K562 (cell line): ENCODE data around the gene MTMR6. TPM values are rescaled to one million over a fixed set of nuclear protein-coding genes. Genes with fewer than 3 reads are reported as not detected.

Experiments
- ATAC-seq: fragments of 200-7000 bp; cut with Tn5 transposase; 3 replicates; pipeline ENCODE4 v1.9.1; 2020; ENCODE audit warnings: moderate library complexity
- BruUV-seq: library from RNA; stranded (reverse); fragments of 400-500 nt; replicated peaks from 2 replicates; lab custom pipeline; 2021; lab: Mats Ljungman, UMichigan
- CTCF ChIA-PET: fragments of 300-600 bp; formaldehyde crosslinking; extraction: SDS; loops from one replicate; lab custom pipeline; 2021; ENCODE audit warnings: low intra/inter-chr PET ratio; lab: Yijun Ruan, JAX
- POLR2A ChIA-PET: fragments of 300-600, 350-650 bp; sonication (Branson Sonifier 250); formaldehyde crosslinking; extraction: SDS; loops from one replicate; lab custom pipeline; 2021; ENCODE audit warnings: antibody characterized with exemption, inconsistent platforms; lab: Yijun Ruan, JAX
- DNase-seq, 4 experiments: peaks; one replicate each; pipeline versions ENCODE4 v3.0.0 to v3.0.0-alpha.2; 2011 to 2018; ENCODE audit warnings: low spot score in 3 of 4, mixed read lengths in 3 of 4; ENCODE audit errors: extremely low read depth in 1 of 4
- FAIRE-seq: peaks from 2 replicates; lab custom pipeline; 2011; peaks lifted over from hg19 to GRCh38; lab: Jason Lieb, UNC
- H2AFZ ChIP-seq: 2 replicates; pipeline ENCODE4 v1.6.0; 2011; ENCODE audit warnings: low read depth, low read length, control low read depth, inconsistent platforms
- H3K27ac ChIP-seq: fragments of 200-600 bp; 3 replicates; pipeline ENCODE4 v1.8.0; 2011; ENCODE audit warnings: low read depth, mild to moderate bottlenecking, control low read depth, inconsistent platforms, low read length, moderate library complexity, mixed read lengths; ENCODE audit errors: extremely low read depth
- H3K27me3 ChIP-seq, 2 experiments: fragments of 300-600 bp in 1 of 2; 2 replicates in 1 of 2; 3 replicates in 1 of 2; pipeline versions ENCODE4 v1.6.0 to v1.8.0; 2011; ENCODE audit warnings: inconsistent platforms in 2 of 2, low read length in 2 of 2, mild to moderate bottlenecking in 1 of 2, mixed read lengths in 1 of 2, moderate library complexity in 1 of 2; ENCODE audit not compliant: control insufficient read depth in 2 of 2, insufficient read depth in 2 of 2
- H3K36me3 ChIP-seq: fragments of 300-600 bp; 3 replicates; pipeline ENCODE4 v1.8.0; 2011; ENCODE audit warnings: mild to moderate bottlenecking, low read length, inconsistent platforms; ENCODE audit not compliant: control insufficient read depth, insufficient read depth
- H3K4me1 ChIP-seq, 2 experiments: fragments of 200-600 bp in 1 of 2; replicated peaks in 1 of 2; 2 replicates in 1 of 2; 3 replicates in 1 of 2; pipeline versions ENCODE4 v1.5.1 to v1.8.0; 2011; ENCODE audit warnings: inconsistent platforms in 2 of 2, low read length in 2 of 2, mild to moderate bottlenecking in 1 of 2, mixed read lengths in 1 of 2, moderate library complexity in 1 of 2; ENCODE audit not compliant: control insufficient read depth in 2 of 2, insufficient read depth in 2 of 2
- H3K4me2 ChIP-seq: 2 replicates; pipeline ENCODE4 v1.6.1; 2011; ENCODE audit warnings: low read length, control low read depth, inconsistent platforms, mixed read lengths; ENCODE audit not compliant: insufficient read depth
- H3K4me3 ChIP-seq: fragments of 200-600 bp; sonication (generic), shearing (Covaris generic); 2 replicates; pipeline ENCODE4 v1.5.1; 2016; ENCODE audit warnings: control low read depth, inconsistent platforms
- H3K79me2 ChIP-seq: fragments of 200-600 bp; 3 replicates; pipeline ENCODE4 v1.8.0; 2011; ENCODE audit warnings: low read length, inconsistent platforms; ENCODE audit not compliant: control insufficient read depth, insufficient read depth
- H3K9ac ChIP-seq, 2 experiments: 2 replicates each; pipeline versions ENCODE4 v1.6.0 to v1.6.1; 2011; ENCODE audit warnings: low read depth in 2 of 2, low read length in 2 of 2, control low read depth in 1 of 2, inconsistent platforms in 1 of 2, mild to moderate bottlenecking in 1 of 2, mixed read lengths in 1 of 2; ENCODE audit not compliant: insufficient read depth in 1 of 2
- H3K9me1 ChIP-seq: one replicate; pipeline ENCODE4 v1.6.0; 2011; ENCODE audit warnings: inconsistent platforms, mild to moderate bottlenecking, low read length, moderate library complexity; ENCODE audit not compliant: control insufficient read depth, insufficient read depth
- H3K9me3 ChIP-seq: replicated peaks from 2 replicates; pipeline ENCODE4 v1.5.1; 2011; ENCODE audit warnings: low read depth, low read length, inconsistent platforms; ENCODE audit not compliant: control insufficient read depth, insufficient read depth
- H4K20me1 ChIP-seq: replicated peaks from 2 replicates; pipeline ENCODE4 v1.6.1; 2011; ENCODE audit warnings: low read length, inconsistent platforms, mixed read lengths; ENCODE audit not compliant: control insufficient read depth, insufficient read depth
- KAT2B ChIP-seq: IDR thresholded peaks from one replicate; pipeline ENCODE4 v1.6.1; 2012; ENCODE audit warnings: low read depth, mild to moderate bottlenecking, control low read depth, inconsistent platforms, low read length, moderate library complexity
- MECOM ChIP-seq: fragments of 250-450 bp; sonication (Bioruptor Pico); IDR thresholded peaks from 2 replicates; pipeline ENCODE4 v1.8.0; 2022; ENCODE audit warnings: inconsistent platforms
- NFYB ChIP-seq: IDR thresholded peaks from 2 replicates; pipeline ENCODE4 v1.6.1; 2011; ENCODE audit warnings: mild to moderate bottlenecking, moderate library complexity; ENCODE audit not compliant: insufficient read length; ENCODE audit errors: extremely low read depth
- ZBTB7A ChIP-seq: IDR thresholded peaks from 2 replicates; pipeline ENCODE4 v1.6.1; 2011; ENCODE audit warnings: low read depth, mild to moderate bottlenecking, low read length, moderate library complexity, borderline replicate concordance; ENCODE audit not compliant: control insufficient read depth
- ZNF143 ChIP-seq: sonication (generic); formaldehyde crosslinking; IDR thresholded peaks from 2 replicates; pipeline ENCODE4 v1.9.0; 2022; ENCODE audit warnings: mild to moderate bottlenecking, missing genetic modification reagents
- ZNF23 ChIP-seq: fragments of 250-450 bp; sonication (Bioruptor Pico); IDR thresholded peaks from 2 replicates; pipeline ENCODE4 v1.4.0; 2020; ENCODE audit warnings: mild to moderate bottlenecking
- WGBS: fragments of 100-300 bp; shearing (Covaris generic); methylation state at CpG from one replicate; pipeline ENCODE4 v1.1.6; 2016; ENCODE audit warnings: low coverage, mixed read lengths; ENCODE audit not compliant: insufficient coverage; ENCODE audit errors: missing lambda C conversion rate; 5-methylcytosine and 5-hydroxymethylcytosine counted together
- in situ Hi-C: fragments of 300-500 bp; cut with MboI; formaldehyde crosslinking; loops from 4 replicates; pipeline ENCODE4 v1.15.0; 2018; ENCODE audit warnings: inconsistent platforms, mixed read lengths
- intact Hi-C: fragments of 100-400 bp; cut with micrococcal nuclease; formaldehyde crosslinking; loops from 2 replicates; pipeline ENCODE4 v1.14.2; 2022
- polyA plus RNA-seq, 8 experiments: library from polyadenylated mRNA; depleted of rRNA in 4 of 8; stranded (reverse) in 5 of 8; unstranded in 3 of 8; fragments of >200 nt; fragmentation: Nextera tagmentation in 2 of 8; fragmentation: Illumina TruSeq in 1 of 8; extraction: Ambion mirVana in 2 of 8; extraction: Trizol in 1 of 8; gene quantifications; 2 replicates each; pipeline versions ENCODE4 v1.2.1 to v1.2.3, GENCODE V29; 2011 to 2014; ENCODE audit warnings: inconsistent platforms in 1 of 8, missing spikeins in 1 of 8
- total RNA-seq, 7 experiments: library from RNA; depleted of rRNA in 6 of 7; stranded (reverse); fragments of >200 nt in 6 of 7; fragmentation: Illumina TruSeq in 2 of 7; extraction: Trizol in 2 of 7; gene quantifications; 2 replicates each; pipeline versions ENCODE4 v1.2.1 to v1.2.3, GENCODE V29; 2011 to 2021; ENCODE audit warnings: low replicate concordance in 1 of 7
- TF ChIP-seq, protein P1 (sequence below): fragments of 200-400 bp; formaldehyde crosslinking; IDR thresholded peaks from 2 replicates; pipeline ENCODE4 v1.6.1; 2017; ENCODE audit warnings: mild to moderate bottlenecking, low read depth, low read length, moderate library complexity
- TF ChIP-seq, protein P2 (sequence below), 2 experiments: fragments of 150-350 bp in 1 of 2; IDR thresholded peaks; 2 replicates each; pipeline ENCODE4 v1.6.1; 2012 to 2016; ENCODE audit warnings: low read depth in 2 of 2, low read length in 2 of 2, mild to moderate bottlenecking in 1 of 2, moderate library complexity in 1 of 2

The MTMR6 gene
- total and polyA plus RNA-seq, 9 of the 15 experiments (the other 6 are each of a cell fraction or from before 2014, with no cell fraction given), result 3.9 to 10.8 (median 7.7) TPM

DNA sequence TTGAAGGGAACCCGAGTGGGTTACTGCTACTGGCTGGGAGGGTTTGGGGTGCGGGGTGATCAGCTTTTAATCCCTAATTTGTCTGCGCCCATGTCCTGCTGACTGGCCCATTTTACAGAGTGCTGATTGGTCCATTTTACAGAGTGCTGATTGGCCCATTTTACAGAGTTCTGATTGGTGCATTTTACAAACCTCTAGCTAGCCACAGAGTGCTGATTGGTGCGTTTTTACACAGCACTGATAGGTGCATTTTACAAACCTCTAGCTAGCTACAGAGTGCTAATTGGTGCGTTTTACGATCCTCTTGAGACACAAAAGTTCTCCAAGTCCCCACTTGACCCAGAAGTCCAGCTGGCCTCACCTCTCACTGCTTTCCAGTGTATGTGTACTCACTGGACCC lies 43.2 kb downstream of the MTMR6 start:
- no peak for FAIRE-seq
- Histone ChIP-seq H3K79me2 (no peaks in the 10 kb centered on the region), H2AFZ (no peak overlapping the region), H3K27ac (no peak overlapping the region), H3K4me1 (no peaks in the 10 kb centered on the region), H4K20me1 (no peaks in the 10 kb centered on the region), H3K36me3 (peaks cover 3% of the 10 kb centered on the region; the same call in 1 of the 3 replicates), H3K27me3 (no peaks in the 10 kb centered on the region), H3K4me2 (no peak overlapping the region)
- intact Hi-C loops (no loop called here), in situ Hi-C loops (no loop called here)
- CTCF ChIA-PET, result no interaction called here
- BruUV-seq, result no TSS peak
- TF ChIP-seq, protein P1, sequence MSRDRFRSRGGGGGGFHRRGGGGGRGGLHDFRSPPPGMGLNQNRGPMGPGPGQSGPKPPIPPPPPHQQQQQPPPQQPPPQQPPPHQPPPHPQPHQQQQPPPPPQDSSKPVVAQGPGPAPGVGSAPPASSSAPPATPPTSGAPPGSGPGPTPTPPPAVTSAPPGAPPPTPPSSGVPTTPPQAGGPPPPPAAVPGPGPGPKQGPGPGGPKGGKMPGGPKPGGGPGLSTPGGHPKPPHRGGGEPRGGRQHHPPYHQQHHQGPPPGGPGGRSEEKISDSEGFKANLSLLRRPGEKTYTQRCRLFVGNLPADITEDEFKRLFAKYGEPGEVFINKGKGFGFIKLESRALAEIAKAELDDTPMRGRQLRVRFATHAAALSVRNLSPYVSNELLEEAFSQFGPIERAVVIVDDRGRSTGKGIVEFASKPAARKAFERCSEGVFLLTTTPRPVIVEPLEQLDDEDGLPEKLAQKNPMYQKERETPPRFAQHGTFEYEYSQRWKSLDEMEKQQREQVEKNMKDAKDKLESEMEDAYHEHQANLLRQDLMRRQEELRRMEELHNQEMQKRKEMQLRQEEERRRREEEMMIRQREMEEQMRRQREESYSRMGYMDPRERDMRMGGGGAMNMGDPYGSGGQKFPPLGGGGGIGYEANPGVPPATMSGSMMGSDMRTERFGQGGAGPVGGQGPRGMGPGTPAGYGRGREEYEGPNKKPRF, result no peak
- TF ChIP-seq ZNF23 (no peak), ZNF143 (CRISPR knock-in tag) (no peak), KAT2B (no peak), ZBTB7A (no peak), NFYB (peak; percentile 51), MECOM (CRISPR knock-in tag) (no peak)
- TF ChIP-seq, protein P2, sequence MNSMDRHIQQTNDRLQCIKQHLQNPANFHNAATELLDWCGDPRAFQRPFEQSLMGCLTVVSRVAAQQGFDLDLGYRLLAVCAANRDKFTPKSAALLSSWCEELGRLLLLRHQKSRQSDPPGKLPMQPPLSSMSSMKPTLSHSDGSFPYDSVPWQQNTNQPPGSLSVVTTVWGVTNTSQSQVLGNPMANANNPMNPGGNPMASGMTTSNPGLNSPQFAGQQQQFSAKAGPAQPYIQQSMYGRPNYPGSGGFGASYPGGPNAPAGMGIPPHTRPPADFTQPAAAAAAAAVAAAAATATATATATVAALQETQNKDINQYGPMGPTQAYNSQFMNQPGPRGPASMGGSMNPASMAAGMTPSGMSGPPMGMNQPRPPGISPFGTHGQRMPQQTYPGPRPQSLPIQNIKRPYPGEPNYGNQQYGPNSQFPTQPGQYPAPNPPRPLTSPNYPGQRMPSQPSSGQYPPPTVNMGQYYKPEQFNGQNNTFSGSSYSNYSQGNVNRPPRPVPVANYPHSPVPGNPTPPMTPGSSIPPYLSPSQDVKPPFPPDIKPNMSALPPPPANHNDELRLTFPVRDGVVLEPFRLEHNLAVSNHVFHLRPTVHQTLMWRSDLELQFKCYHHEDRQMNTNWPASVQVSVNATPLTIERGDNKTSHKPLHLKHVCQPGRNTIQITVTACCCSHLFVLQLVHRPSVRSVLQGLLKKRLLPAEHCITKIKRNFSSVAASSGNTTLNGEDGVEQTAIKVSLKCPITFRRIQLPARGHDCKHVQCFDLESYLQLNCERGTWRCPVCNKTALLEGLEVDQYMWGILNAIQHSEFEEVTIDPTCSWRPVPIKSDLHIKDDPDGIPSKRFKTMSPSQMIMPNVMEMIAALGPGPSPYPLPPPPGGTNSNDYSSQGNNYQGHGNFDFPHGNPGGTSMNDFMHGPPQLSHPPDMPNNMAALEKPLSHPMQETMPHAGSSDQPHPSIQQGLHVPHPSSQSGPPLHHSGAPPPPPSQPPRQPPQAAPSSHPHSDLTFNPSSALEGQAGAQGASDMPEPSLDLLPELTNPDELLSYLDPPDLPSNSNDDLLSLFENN (IDR thresholded peaks at IDR 0.05; ENCODE audit: low read depth in 2 of 2, low read length in 2 of 2), result no peak
- TF ChIP-seq, all 486 proteins: peak for 1
- WGBS, result 66% methylated on average over 5 of the region's 6 CpGs
- Histone ChIP-seq H3K4me3 (no peak overlapping the region), H3K9ac (no peak overlapping the region), H3K9me1 (no peaks in the 10 kb centered on the region), H3K9me3 (no peaks in the 10 kb centered on the region)
- POLR2A ChIA-PET, result interaction anchor here (0.6 to 1.0 kb wide), 2 partner anchors 9 kb away, joined by 3 read pairs; no protein-coding TSS in a partner anchor
- DNase-seq (no peak), ATAC-seq (no peak)
